Embryonic facial prominence (tissue), 1 donor: ENCODE measurements around the gene PAGE4.
A peak's percentile ranks its signal among the peaks of the same experiment; 100 is the strongest.

Experiments used
- DNase-seq: peaks from one replicate; pipeline ENCODE4 v3.0.0-alpha.2; 2016; ENCODE audit errors: extremely low spot score

The PAGE4 gene

DNA sequence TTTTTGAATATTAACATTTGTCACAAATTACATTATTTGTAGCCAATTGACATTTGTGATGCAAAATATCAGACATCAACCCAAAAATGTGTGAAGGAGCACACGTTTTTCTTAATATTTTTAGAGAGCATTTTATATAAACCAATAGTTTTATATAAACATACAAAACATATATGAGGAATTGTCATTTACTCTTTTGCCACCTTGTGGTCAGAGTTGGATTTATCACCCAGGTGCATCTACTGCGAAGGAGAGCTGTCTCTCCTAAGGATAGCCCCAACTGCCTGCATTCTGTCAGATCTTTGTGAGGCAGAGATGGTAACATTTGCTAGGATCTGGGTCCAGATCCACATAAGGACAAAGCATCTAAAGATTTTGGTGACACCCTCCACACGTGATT is 47.6 kb downstream of the PAGE4 start:
- DNase-seq = no peak

DNA sequence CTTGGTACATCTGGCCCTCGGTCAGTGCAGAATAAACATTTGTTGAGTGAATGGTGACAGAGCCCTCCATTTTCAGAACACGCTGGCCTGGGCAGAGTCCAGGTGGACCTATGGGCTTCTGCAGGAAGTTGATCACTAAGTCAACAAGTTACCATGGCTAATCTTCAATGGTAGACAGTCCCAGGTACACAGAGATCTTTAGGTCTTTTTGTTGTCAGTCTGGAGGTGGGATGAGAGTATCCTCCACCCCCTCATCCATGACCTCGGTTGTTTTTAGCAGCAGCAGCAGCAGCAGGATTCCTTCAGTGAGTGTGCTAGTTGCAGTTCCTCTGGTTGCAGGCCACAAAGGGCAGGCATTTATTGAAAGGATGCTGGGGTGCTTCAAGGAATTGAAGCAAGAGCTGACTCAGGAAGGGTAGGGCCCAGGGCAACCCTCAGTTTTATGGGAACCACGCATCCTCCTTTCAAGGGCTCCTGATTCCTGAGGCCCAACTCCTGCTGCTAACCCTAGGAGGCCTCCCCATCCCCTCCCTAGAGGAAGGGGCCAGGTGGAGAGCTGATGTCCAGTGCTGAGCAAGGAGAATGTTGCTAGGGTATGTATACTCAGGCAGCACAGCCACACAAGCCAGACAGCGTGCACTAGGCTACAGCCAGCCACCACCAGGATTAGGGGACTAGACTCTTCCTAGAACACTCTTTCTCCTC is 48.4 kb downstream of the PAGE4 start:
- DNase-seq = no peak

DNA sequence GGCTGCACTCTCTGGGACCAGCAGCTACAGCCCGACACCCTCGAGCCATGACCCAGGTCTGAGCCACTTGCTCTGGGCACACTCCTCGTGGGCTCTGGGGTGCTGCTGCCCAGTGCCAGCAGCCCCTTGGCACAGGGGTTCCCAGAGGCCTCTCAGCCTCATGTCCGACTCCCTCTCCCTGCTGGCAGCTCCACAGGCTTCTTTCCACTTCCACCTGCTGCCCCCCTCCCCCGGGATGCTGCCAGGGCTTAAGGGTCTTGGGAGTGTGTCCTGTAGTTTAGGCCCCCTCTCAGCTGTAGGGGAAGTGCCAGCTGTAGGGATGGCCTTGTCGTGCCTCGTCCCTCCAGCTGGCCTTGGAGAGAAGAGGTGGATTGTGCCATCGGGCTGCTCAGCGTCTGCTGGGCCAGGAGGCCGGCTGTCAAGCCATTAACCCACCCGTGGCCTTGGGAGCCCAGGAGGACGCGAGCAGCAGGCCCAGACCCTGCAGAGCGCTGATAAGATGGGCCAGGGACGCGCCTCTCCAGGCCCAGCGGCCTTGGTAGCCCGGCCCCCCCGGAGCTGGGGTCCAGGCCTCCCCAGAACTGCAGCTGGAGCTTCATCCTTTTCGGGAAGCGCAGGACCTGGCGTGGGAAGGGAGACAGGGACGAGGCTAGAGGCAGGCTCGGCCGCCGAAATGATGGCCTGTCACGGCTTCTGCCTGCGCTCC is 49.2 kb downstream of the PAGE4 start:
- no peak for DNase-seq

DNA sequence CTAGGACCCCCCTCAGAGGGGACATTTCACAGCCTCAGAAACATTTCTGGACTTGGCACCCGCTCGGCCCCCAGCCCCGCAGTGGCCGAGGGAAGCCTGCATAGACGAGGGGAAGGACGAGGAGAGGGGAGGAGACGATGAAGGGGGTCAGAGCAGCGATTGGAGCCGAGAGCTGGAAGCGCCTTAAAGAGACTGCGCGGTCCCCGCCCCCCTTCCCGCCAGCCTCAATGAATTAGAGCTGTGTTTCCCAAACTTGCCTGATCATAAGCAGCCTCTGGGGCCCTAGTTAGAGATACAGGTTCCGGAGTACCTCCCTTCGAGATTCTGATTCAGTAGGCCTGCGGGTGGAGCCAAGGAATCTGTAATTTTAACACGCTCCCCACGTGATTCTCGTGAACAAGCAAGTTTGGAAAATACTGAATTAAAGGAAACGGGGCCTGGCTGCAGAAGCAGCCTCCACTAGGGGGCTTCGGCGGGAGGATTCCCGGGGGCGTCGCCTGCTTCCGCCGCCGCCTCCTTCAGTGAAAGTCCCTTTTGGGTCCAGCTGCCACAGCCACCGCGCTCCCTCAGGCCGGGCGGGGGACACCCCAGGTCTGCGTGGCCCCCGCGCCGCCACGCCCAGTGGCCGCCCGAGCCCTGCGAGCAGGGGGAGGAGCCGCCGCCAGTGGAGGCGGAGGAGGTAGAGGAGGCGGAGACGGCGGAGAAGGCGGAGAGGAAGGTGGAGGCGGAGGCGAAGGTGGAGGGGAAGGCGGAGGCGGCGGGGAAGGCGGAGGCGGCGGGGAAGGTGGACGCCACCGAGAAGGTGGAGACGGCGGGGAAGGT is 49.9 kb downstream of the PAGE4 start, which contains the start of gene USP27X:
Gene USP27X, plus strand, starts transcription at position 651 of the 822 bp plus-strand sequence. CDS start 824 bp downstream, outside the sequence.
- DNase-seq = peak; percentile 57

DNA sequence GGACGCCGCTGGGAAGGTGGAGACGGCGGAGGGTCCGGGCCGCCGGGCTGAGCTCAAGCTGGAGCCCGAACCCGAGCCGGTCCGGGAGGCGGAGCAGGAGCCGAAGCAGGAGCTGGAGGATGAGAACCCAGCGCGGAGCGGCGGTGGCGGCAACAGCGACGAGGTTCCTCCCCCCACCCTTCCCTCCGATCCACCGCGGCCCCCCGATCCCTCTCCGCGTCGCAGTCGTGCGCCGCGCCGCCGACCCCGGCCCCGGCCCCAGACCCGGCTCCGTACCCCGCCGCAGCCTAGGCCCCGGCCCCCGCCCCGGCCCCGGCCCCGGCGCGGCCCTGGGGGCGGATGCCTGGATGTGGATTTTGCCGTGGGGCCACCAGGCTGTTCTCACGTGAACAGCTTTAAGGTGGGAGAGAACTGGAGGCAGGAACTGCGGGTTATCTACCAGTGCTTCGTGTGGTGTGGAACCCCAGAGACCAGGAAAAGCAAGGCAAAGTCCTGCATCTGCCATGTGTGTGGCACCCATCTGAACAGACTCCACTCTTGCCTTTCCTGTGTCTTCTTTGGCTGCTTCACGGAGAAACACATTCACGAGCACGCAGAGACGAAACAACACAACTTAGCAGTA is 50.7 kb downstream of the PAGE4 start:
- no peak for DNase-seq

DNA sequence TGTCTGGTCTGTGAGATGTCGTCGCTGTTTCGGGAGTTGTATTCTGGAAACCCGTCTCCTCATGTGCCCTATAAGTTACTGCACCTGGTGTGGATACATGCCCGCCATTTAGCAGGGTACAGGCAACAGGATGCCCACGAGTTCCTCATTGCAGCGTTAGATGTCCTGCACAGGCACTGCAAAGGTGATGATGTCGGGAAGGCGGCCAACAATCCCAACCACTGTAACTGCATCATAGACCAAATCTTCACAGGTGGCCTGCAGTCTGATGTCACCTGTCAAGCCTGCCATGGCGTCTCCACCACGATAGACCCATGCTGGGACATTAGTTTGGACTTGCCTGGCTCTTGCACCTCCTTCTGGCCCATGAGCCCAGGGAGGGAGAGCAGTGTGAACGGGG is 51.6 kb downstream of the PAGE4 start:
- no peak for DNase-seq
